Cardiac muscle cell (in vitro differentiated cells and primary cell): ENCODE data around the gene UTY. TPM values are rescaled to one million over a fixed set of nuclear protein-coding genes. Genes with fewer than 3 reads are reported as not detected.

Experiments
- DNase-seq, 2 donors: peaks; one replicate each; pipeline versions ENCODE4 v3.0.0 to v3.0.0-alpha.2; 2010 to 2017; ENCODE audit warnings: low read depth in 1 of 2, low spot score in 1 of 2
- H3K27ac ChIP-seq: fragments of 200-600 bp; sonication (generic); 2 replicates; pipeline ENCODE4 v1.5.1; 2016
- H3K27me3 ChIP-seq: fragments of 200-600 bp; sonication (generic); 2 replicates; pipeline ENCODE4 v1.6.0; 2016; ENCODE audit warnings: control low read depth
- H3K36me3 ChIP-seq: fragments of 200-600 bp; sonication (generic); 2 replicates; pipeline ENCODE4 v1.5.1; 2016; ENCODE audit warnings: control low read depth
- H3K4me1 ChIP-seq: fragments of 200-600 bp; sonication (generic); 2 replicates; pipeline ENCODE4 v1.8.1; 2017; ENCODE audit warnings: low read depth, mild to moderate bottlenecking, mixed run types
- H3K4me3 ChIP-seq: fragments of 200-600 bp; sonication (generic); 2 replicates; pipeline ENCODE4 v1.5.1; 2016; ENCODE audit warnings: mild to moderate bottlenecking
- H3K9me3 ChIP-seq: fragments of 200-600 bp; sonication (generic); 2 replicates; pipeline ENCODE4 v1.5.1; 2017; ENCODE audit warnings: low read depth, mild to moderate bottlenecking, control low read depth
- CTCF ChIP-seq: IDR thresholded peaks from 2 replicates; pipeline ENCODE4 v1.5.1; 2012; ENCODE audit warnings: low read depth, mild to moderate bottlenecking, low read length
- polyA plus RNA-seq: library from polyadenylated mRNA; unstranded; fragments of >200 nt; fragmentation: Nextera tagmentation; extraction: Ambion mirVana; gene quantifications from 2 replicates; pipeline ENCODE4 v1.2.1, GENCODE V29; 2016
- total RNA-seq: library from RNA; depleted of rRNA; stranded (reverse); fragments of >200 nt; gene quantifications from 2 replicates; pipeline ENCODE4 v1.2.3, GENCODE V29; 2016

The UTY gene
- total and polyA plus RNA-seq, 2 experiments from 2014 or later, result not detected

- DNase-seq, result peak in 1 of 2 donors; percentile 48
- TF ChIP-seq CTCF, result no peak
- Histone ChIP-seq H3K27ac (no peak overlapping the region), H3K36me3 (no peaks in the 10 kb centered on the region), H3K27me3 (no peaks in the 10 kb centered on the region), H3K9me3 (no peaks in the 10 kb centered on the region), H3K4me3 (no peak overlapping the region), H3K4me1 (no peaks in the 10 kb centered on the region)
These were observed 617 bp downstream of the UTY start for GRCh38 chrY:13479121-13479711.

DNA sequence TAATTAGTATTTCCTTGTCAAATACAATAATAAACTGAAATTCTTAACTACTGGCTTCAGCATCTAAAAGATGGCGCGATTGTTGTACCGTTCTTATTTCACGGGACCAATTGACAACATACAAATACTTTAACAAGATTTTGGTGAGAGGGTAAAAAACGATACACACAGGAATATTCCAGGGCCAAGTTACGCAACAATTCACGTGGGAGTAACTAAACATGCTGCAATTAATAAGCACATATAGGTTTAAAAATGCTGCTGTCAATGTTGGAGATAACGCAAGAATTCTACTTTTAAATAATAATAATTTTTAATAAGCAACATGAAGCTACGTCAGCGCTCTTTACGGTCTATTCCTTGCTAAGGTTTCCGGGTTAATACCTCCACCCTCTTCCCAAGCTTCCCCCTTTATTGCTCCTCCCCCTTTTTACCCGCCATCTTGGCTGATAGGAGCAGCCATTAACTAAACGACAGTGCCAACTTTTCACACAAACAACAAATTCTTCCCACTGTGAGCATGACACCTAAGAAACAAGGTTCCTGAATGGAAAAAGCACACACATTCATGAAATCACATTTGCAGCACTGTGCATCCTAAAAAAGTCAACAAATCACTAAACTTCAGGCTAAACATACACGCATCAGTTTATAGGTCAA, 1.6 kb downstream of the UTY start:
- H3K27me3 ChIP-seq, result no peaks in the 10 kb centered on the region
- H3K4me1 ChIP-seq, result no peaks in the 10 kb centered on the region
- no peak for TF ChIP-seq CTCF
- no peaks in the 10 kb centered on the region for H3K36me3 ChIP-seq
- peak in 1 of 2 donors; percentile 78 for DNase-seq
- no peak overlapping the region for H3K27ac ChIP-seq
- no peak overlapping the region for H3K4me3 ChIP-seq
- no peaks in the 10 kb centered on the region for H3K9me3 ChIP-seq

GRCh38 chrY:13474997-13475396, 4.8 kb downstream of the UTY start:
- DNase-seq, result peak in 1 of 2 donors; percentile 3
- Histone ChIP-seq H3K36me3 (no peaks in the 10 kb centered on the region), H3K9me3 (no peaks in the 10 kb centered on the region), H3K4me3 (no peak overlapping the region), H3K4me1 (no peaks in the 10 kb centered on the region), H3K27me3 (no peaks in the 10 kb centered on the region), H3K27ac (no peak overlapping the region)
- no peak for TF ChIP-seq CTCF

DNA sequence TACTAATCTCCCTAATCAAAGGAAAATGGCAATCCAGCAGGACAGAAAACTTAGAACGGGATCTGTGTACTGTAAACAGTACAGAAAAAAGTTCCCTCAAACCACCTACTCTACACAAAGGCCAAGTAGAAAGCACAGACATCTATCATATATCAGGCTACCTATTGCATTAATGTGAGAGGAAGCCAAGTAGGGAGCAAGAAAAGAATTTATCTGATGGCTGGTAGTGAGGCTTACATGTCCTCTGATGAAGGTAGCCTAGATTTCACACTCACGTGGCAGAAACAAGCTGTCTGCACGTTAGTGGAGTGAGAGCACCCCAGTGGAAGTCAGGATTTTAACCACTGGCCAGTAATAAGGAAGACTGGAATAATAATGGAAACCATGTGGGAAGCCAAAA, 28.3 kb downstream of the UTY start:
- Histone ChIP-seq H3K4me3 (no peak overlapping the region), H3K27ac (no peak overlapping the region), H3K9me3 (no peaks in the 10 kb centered on the region), H3K4me1 (no peaks in the 10 kb centered on the region), H3K27me3 (no peaks in the 10 kb centered on the region), H3K36me3 (no peaks in the 10 kb centered on the region)
- DNase-seq, result no peak
- no peak for TF ChIP-seq CTCF

DNA sequence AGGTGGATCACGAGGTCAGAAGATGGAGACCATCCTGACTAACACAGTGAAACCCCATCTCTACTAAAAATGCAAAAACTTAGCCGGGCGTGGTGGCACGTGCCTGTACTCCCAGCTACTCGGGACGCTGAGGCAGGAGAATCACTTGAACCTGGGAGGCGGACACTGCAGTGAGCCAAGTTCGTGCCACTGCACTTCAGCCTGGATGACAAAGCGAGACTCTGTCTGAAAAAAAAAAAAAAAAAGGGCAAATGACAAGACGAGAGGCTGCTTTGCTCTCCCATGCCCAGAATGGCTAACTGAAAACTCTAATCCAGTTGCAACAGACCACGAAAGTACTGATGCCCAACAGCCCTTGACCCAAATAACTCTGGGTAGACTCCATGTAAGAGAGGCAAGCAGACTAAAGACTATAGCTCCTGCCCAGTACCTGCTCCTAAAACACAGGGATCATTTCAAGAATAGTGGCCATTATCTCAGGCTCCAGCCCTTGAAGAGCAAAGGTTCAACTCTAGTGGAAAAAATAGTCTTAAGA, 29.2 kb downstream of the UTY start:
- Histone ChIP-seq H3K27ac (no peak overlapping the region), H3K9me3 (no peaks in the 10 kb centered on the region), H3K27me3 (no peaks in the 10 kb centered on the region), H3K4me1 (no peaks in the 10 kb centered on the region), H3K36me3 (no peaks in the 10 kb centered on the region), H3K4me3 (no peak overlapping the region)
- no peak for TF ChIP-seq CTCF
- no peak for DNase-seq
